A673 (cell line): ENCODE data around the gene TRIM29.

Experiments used
- EZH2 ChIP-seq: fragments of 200-600 bp; sonication (generic); IDR thresholded peaks from 2 replicates; pipeline ENCODE4 v1.6.1; 2017; ENCODE audit warnings: borderline replicate concordance, low read depth, mild to moderate bottlenecking, mixed read lengths, antibody characterized with exemption, low read length; ENCODE audit not compliant: poor library complexity, severe bottlenecking
- TF ChIP-seq, protein P1 (sequence below): fragments of 300-800, 200-600 bp; sonication (generic); conservative IDR thresholded peaks from 2 replicates; pipeline ENCODE4 v1.5.1; 2017; ENCODE audit warnings: low read depth, mild to moderate bottlenecking, antibody characterized with exemption, low read length, moderate library complexity, mixed read lengths

DNA sequence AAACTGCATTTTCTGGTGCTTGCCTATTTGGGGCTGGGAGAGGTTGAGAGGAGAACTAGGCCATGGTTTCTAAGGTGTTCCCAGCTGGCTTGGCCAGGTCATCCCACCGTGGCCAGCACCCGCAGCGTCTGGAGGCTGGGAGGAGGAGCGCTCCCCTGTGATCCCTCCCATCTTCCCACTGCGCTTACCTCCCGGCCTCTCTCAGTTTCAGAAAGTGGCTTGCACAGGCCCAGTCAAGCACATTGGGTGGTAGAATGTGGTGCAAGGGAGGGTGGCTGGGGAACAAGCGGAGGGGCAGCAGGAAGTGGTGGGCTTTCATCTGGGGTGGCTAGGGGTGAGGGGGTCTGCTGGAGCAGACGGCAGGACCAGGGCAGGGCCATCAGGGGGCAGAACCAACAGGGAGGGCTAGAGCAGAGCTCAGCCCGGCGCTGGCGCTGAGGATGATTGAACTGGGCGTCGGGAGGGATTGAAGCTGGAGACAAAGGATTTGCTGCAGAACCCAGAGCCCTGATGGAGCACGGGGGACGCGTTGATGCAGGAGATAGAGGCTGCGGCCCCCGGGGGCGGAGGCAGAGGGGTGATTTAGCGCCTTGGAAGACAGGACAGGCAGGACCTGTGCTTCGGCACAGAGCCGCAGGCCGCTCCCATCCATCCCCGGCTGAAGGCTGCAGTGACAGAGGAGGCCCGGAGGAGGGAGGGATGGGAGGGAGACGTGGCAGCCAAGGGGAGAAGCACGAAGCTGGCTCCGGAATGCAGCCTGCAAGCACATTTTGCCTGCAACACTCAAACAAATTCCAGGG, 76.0 kb downstream of the TRIM29 start:
- TF ChIP-seq, protein P1, sequence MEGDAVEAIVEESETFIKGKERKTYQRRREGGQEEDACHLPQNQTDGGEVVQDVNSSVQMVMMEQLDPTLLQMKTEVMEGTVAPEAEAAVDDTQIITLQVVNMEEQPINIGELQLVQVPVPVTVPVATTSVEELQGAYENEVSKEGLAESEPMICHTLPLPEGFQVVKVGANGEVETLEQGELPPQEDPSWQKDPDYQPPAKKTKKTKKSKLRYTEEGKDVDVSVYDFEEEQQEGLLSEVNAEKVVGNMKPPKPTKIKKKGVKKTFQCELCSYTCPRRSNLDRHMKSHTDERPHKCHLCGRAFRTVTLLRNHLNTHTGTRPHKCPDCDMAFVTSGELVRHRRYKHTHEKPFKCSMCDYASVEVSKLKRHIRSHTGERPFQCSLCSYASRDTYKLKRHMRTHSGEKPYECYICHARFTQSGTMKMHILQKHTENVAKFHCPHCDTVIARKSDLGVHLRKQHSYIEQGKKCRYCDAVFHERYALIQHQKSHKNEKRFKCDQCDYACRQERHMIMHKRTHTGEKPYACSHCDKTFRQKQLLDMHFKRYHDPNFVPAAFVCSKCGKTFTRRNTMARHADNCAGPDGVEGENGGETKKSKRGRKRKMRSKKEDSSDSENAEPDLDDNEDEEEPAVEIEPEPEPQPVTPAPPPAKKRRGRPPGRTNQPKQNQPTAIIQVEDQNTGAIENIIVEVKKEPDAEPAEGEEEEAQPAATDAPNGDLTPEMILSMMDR, result no peak
- no peak for TF ChIP-seq EZH2
